K562 (cell line): ENCODE measurements around the gene SUDS3. TPM values are rescaled to one million over a fixed set of nuclear protein-coding genes. Genes with fewer than 3 reads are reported as not detected.

Experiments used
- ATAC-seq: fragments of 200-7000 bp; cut with Tn5 transposase; 3 replicates; pipeline ENCODE4 v1.9.1; 2020; ENCODE audit warnings: moderate library complexity
- BruUV-seq: library from RNA; stranded (reverse); fragments of 400-500 nt; replicated peaks from 2 replicates; lab custom pipeline; 2021; lab: Mats Ljungman, UMichigan
- CTCF ChIA-PET: fragments of 300-600 bp; formaldehyde crosslinking; extraction: SDS; loops from one replicate; lab custom pipeline; 2021; ENCODE audit warnings: low intra/inter-chr PET ratio; lab: Yijun Ruan, JAX
- POLR2A ChIA-PET: fragments of 300-600, 350-650 bp; sonication (Branson Sonifier 250); formaldehyde crosslinking; extraction: SDS; loops from one replicate; lab custom pipeline; 2021; ENCODE audit warnings: antibody characterized with exemption, inconsistent platforms; lab: Yijun Ruan, JAX
- DNase-seq, 4 experiments: peaks; one replicate each; pipeline versions ENCODE4 v3.0.0 to v3.0.0-alpha.2; 2011 to 2018; ENCODE audit warnings: low spot score in 3 of 4, mixed read lengths in 3 of 4; ENCODE audit errors: extremely low read depth in 1 of 4
- FAIRE-seq: peaks from 2 replicates; lab custom pipeline; 2011; peaks lifted over from hg19 to GRCh38; lab: Jason Lieb, UNC
- H2AFZ ChIP-seq: 2 replicates; pipeline ENCODE4 v1.6.0; 2011; ENCODE audit warnings: low read depth, low read length, control low read depth, inconsistent platforms
- H3K27ac ChIP-seq: fragments of 200-600 bp; 3 replicates; pipeline ENCODE4 v1.8.0; 2011; ENCODE audit warnings: low read depth, mild to moderate bottlenecking, control low read depth, inconsistent platforms, low read length, moderate library complexity, mixed read lengths; ENCODE audit errors: extremely low read depth
- H3K27me3 ChIP-seq, 2 experiments: fragments of 300-600 bp in 1 of 2; 2 replicates in 1 of 2; 3 replicates in 1 of 2; pipeline versions ENCODE4 v1.6.0 to v1.8.0; 2011; ENCODE audit warnings: inconsistent platforms in 2 of 2, low read length in 2 of 2, mild to moderate bottlenecking in 1 of 2, mixed read lengths in 1 of 2, moderate library complexity in 1 of 2; ENCODE audit not compliant: control insufficient read depth in 2 of 2, insufficient read depth in 2 of 2
- H3K36me3 ChIP-seq: fragments of 300-600 bp; 3 replicates; pipeline ENCODE4 v1.8.0; 2011; ENCODE audit warnings: mild to moderate bottlenecking, low read length, inconsistent platforms; ENCODE audit not compliant: control insufficient read depth, insufficient read depth
- H3K4me1 ChIP-seq, 2 experiments: fragments of 200-600 bp in 1 of 2; replicated peaks in 1 of 2; 2 replicates in 1 of 2; 3 replicates in 1 of 2; pipeline versions ENCODE4 v1.5.1 to v1.8.0; 2011; ENCODE audit warnings: inconsistent platforms in 2 of 2, low read length in 2 of 2, mild to moderate bottlenecking in 1 of 2, mixed read lengths in 1 of 2, moderate library complexity in 1 of 2; ENCODE audit not compliant: control insufficient read depth in 2 of 2, insufficient read depth in 2 of 2
- H3K4me2 ChIP-seq: 2 replicates; pipeline ENCODE4 v1.6.1; 2011; ENCODE audit warnings: low read length, control low read depth, inconsistent platforms, mixed read lengths; ENCODE audit not compliant: insufficient read depth
- H3K4me3 ChIP-seq: fragments of 200-600 bp; sonication (generic), shearing (Covaris generic); 2 replicates; pipeline ENCODE4 v1.5.1; 2016; ENCODE audit warnings: control low read depth, inconsistent platforms
- H3K79me2 ChIP-seq: fragments of 200-600 bp; 3 replicates; pipeline ENCODE4 v1.8.0; 2011; ENCODE audit warnings: low read length, inconsistent platforms; ENCODE audit not compliant: control insufficient read depth, insufficient read depth
- H3K9ac ChIP-seq, 2 experiments: 2 replicates each; pipeline versions ENCODE4 v1.6.0 to v1.6.1; 2011; ENCODE audit warnings: low read depth in 2 of 2, low read length in 2 of 2, control low read depth in 1 of 2, inconsistent platforms in 1 of 2, mild to moderate bottlenecking in 1 of 2, mixed read lengths in 1 of 2; ENCODE audit not compliant: insufficient read depth in 1 of 2
- H3K9me1 ChIP-seq: one replicate; pipeline ENCODE4 v1.6.0; 2011; ENCODE audit warnings: inconsistent platforms, mild to moderate bottlenecking, low read length, moderate library complexity; ENCODE audit not compliant: control insufficient read depth, insufficient read depth
- H3K9me3 ChIP-seq: replicated peaks from 2 replicates; pipeline ENCODE4 v1.5.1; 2011; ENCODE audit warnings: low read depth, low read length, inconsistent platforms; ENCODE audit not compliant: control insufficient read depth, insufficient read depth
- H4K20me1 ChIP-seq: replicated peaks from 2 replicates; pipeline ENCODE4 v1.6.1; 2011; ENCODE audit warnings: low read length, inconsistent platforms, mixed read lengths; ENCODE audit not compliant: control insufficient read depth, insufficient read depth
- ASH1L ChIP-seq: fragments of 450-650 bp; IDR thresholded peaks from 2 replicates; pipeline ENCODE4 v1.6.1; 2018; ENCODE audit warnings: borderline replicate concordance, mild to moderate bottlenecking, low read depth; ENCODE audit not compliant: partially characterized antibody
- ATF7 ChIP-seq: fragments of 450-650 bp; IDR thresholded peaks from 2 replicates; pipeline ENCODE4 v1.7.1; 2014; ENCODE audit warnings: mild to moderate bottlenecking, moderate library complexity
- FOXM1 ChIP-seq, 2 experiments: fragments of 450-650 bp in 1 of 2; sonication (generic) in 1 of 2; formaldehyde crosslinking in 1 of 2; IDR thresholded peaks; 2 replicates each; pipeline versions ENCODE4 v1.6.1 to v1.9.0; 2017 to 2022; ENCODE audit warnings: low read depth in 2 of 2, mild to moderate bottlenecking in 2 of 2, missing genetic modification reagents in 1 of 2, moderate library complexity in 1 of 2
- GABPA ChIP-seq: fragments of 200-800 bp; sonication (Bioruptor generic); conservative IDR thresholded peaks from 2 replicates; pipeline ENCODE4 v1.6.1; 2016; ENCODE audit warnings: low read depth, missing genetic modification characterization, missing compliant biosample characterization
- ILF3 ChIP-seq: fragments of 450-650 bp; IDR thresholded peaks from 2 replicates; pipeline ENCODE4 v1.6.1; 2018; ENCODE audit warnings: antibody characterized with exemption, mild to moderate bottlenecking, moderate library complexity, borderline replicate concordance
- KDM2B ChIP-seq: fragments of 250-450 bp; sonication (Bioruptor Pico); IDR thresholded peaks from 2 replicates; pipeline ENCODE4 v1.8.0; 2021; ENCODE audit warnings: mild to moderate bottlenecking, moderate library complexity
- MCM2 ChIP-seq: fragments of 450-650 bp; IDR thresholded peaks from 2 replicates; pipeline ENCODE4 v1.6.1; 2017; ENCODE audit warnings: low read depth, mild to moderate bottlenecking
- RAD21 ChIP-seq, 2 experiments: fragments of 250-450 bp in 1 of 2; fragments of 450-650 bp in 1 of 2; sonication (Bioruptor Pico) in 1 of 2; formaldehyde crosslinking in 1 of 2; IDR thresholded peaks in 1 of 2; conservative IDR thresholded peaks in 1 of 2; 2 replicates each; pipeline versions ENCODE4 v1.4.0 to v1.8.0; 2020 to 2022; ENCODE audit warnings: mild to moderate bottlenecking in 2 of 2, moderate library complexity in 1 of 2
- SRSF1 ChIP-seq: fragments of 200-400 bp; formaldehyde crosslinking; IDR thresholded peaks from 2 replicates; pipeline ENCODE4 v1.6.1; 2017; ENCODE audit warnings: mild to moderate bottlenecking, low read depth, low read length, moderate library complexity
- THAP7 ChIP-seq: fragments of 250-450 bp; sonication (Bioruptor Pico); IDR thresholded peaks from 2 replicates; pipeline ENCODE4 v1.5.0; 2021
- ZFPM2 ChIP-seq: fragments of 250-450 bp; sonication (Bioruptor Pico); IDR thresholded peaks from 2 replicates; pipeline ENCODE4 v1.5.1; 2022; ENCODE audit warnings: mild to moderate bottlenecking
- WGBS: fragments of 100-300 bp; shearing (Covaris generic); methylation state at CpG from one replicate; pipeline ENCODE4 v1.1.6; 2016; ENCODE audit warnings: low coverage, mixed read lengths; ENCODE audit not compliant: insufficient coverage; ENCODE audit errors: missing lambda C conversion rate; 5-methylcytosine and 5-hydroxymethylcytosine counted together
- in situ Hi-C: fragments of 300-500 bp; cut with MboI; formaldehyde crosslinking; loops from 4 replicates; pipeline ENCODE4 v1.15.0; 2018; ENCODE audit warnings: inconsistent platforms, mixed read lengths
- intact Hi-C: fragments of 100-400 bp; cut with micrococcal nuclease; formaldehyde crosslinking; loops from 2 replicates; pipeline ENCODE4 v1.14.2; 2022
- polyA plus RNA-seq, 8 experiments: library from polyadenylated mRNA; depleted of rRNA in 4 of 8; stranded (reverse) in 5 of 8; unstranded in 3 of 8; fragments of >200 nt; fragmentation: Nextera tagmentation in 2 of 8; fragmentation: Illumina TruSeq in 1 of 8; extraction: Ambion mirVana in 2 of 8; extraction: Trizol in 1 of 8; gene quantifications; 2 replicates each; pipeline versions ENCODE4 v1.2.1 to v1.2.3, GENCODE V29; 2011 to 2014; ENCODE audit warnings: inconsistent platforms in 1 of 8, missing spikeins in 1 of 8
- total RNA-seq, 7 experiments: library from RNA; depleted of rRNA in 6 of 7; stranded (reverse); fragments of >200 nt in 6 of 7; fragmentation: Illumina TruSeq in 2 of 7; extraction: Trizol in 2 of 7; gene quantifications; 2 replicates each; pipeline versions ENCODE4 v1.2.1 to v1.2.3, GENCODE V29; 2011 to 2021; ENCODE audit warnings: low replicate concordance in 1 of 7

The SUDS3 gene
- total and polyA plus RNA-seq, 9 of the 15 experiments (the other 6 are each of a cell fraction or from before 2014, with no cell fraction given) = 6.6 to 30.5 (median 23.3) TPM

GRCh38 chr12:118354903-118355302 is 21.5 kb upstream of the SUDS3 start:
- no peaks in the 10 kb centered on the region for H4K20me1 ChIP-seq
- no TSS peak for BruUV-seq
- POLR2A ChIA-PET = interaction anchor here (0.6 to 1.2 kb wide), 3 partner anchors 12 to 218 kb away, joined by 3 read pairs; no protein-coding TSS in a partner anchor
- H3K4me2 ChIP-seq = no peak overlapping the region
- H2AFZ ChIP-seq = no peak overlapping the region
- FAIRE-seq (no peak), DNase-seq (no peak), ATAC-seq (no peak)
- H3K27ac ChIP-seq = no peak overlapping the region
- in situ Hi-C loops = loop anchor here (25.0 kb wide), 1 partner anchor 168 kb away; no protein-coding TSS in a partner anchor
- peaks cover 29% of the 10 kb centered on the region for H3K36me3 ChIP-seq
- peaks cover 17% of the 10 kb centered on the region for H3K9me3 ChIP-seq
- H3K27me3 ChIP-seq = no peaks in the 10 kb centered on the region
- H3K9ac ChIP-seq = no peak overlapping the region
- TF ChIP-seq ILF3 (no peak), MCM2 (no peak), THAP7 (no peak), ATF7 (no peak), ZFPM2 (CRISPR knock-in tag) (no peak), KDM2B (no peak), RAD21 (CRISPR knock-in tag; conservative IDR thresholded peaks at IDR 0.05 in 1 of 2, IDR thresholded peaks at IDR 0.05 in 1 of 2) (no peak), FOXM1 (IDR thresholded peaks at IDR 0.05; ENCODE audit: low read depth) (no peak), FOXM1 (CRISPR knock-in tag; IDR thresholded peaks at IDR 0.05; ENCODE audit: low read depth) (no peak), ASH1L (no peak), SRSF1 (no peak), GABPA (tag) (no peak)
- intact Hi-C loops = no loop called here
- CTCF ChIA-PET = no interaction called here
- H3K4me3 ChIP-seq = no peak overlapping the region
- H3K79me2 ChIP-seq = peaks cover 91% of the 10 kb centered on the region
- peaks cover 2 to 14% of the 10 kb centered on the region in 2 experiments; a peak in 4 of 5 replicates for H3K4me1 ChIP-seq
- H3K9me1 ChIP-seq = no peaks in the 10 kb centered on the region
- WGBS = 100% methylated on average over 1 of the region's 1 CpG
